ENCODE measurements around the gene MRPS5.

MRPS5 gene

GRCh38 chr2:95159690-95160449 lies 38.3 kb upstream of the MRPS5 start, which contains the start of gene ZNF514:
Gene ZNF514, minus strand, starts transcription at chr2:95159848. Its CDS starts 6,595 bp downstream, at chr2:95153253.
- Histone ChIP-seq H3K4me3 (ENCODE audit: low read depth, low read length) (peak within 1 kb of the TSS; percentile 60), H3K79me2 (peaks cover 2% of the 10 kb centered on the region), H3K36me3 (ENCODE audit: control insufficient read depth, insufficient read depth, low read length) (peaks cover 7% of the 10 kb centered on the region), H2AFZ (peak within 1 kb of the TSS; percentile 97), H3K9me3 (ENCODE audit: control insufficient read depth, low read length) (no peaks in the 10 kb centered on the region), H3K9ac (no peak within 1 kb of the TSS), H3K4me1 (peaks cover 10% of the 10 kb centered on the region), H3K27me3 (ENCODE audit: control insufficient read depth, insufficient read depth, low read length) (no peaks in the 10 kb centered on the region), H3K27ac (peak within 1 kb of the TSS; percentile 65), H3K4me2 (ENCODE audit: low read length) (peak within 1 kb of the TSS; percentile 84)
- no peak for TF ChIP-seq CTCF (IDR thresholded peaks at IDR 0.05)

GRCh38 chr2:95158891-95159619 lies 37.4 kb upstream of the MRPS5 start:
- Histone ChIP-seq H3K36me3 (ENCODE audit: control insufficient read depth, insufficient read depth, low read length) (peaks cover 7% of the 10 kb centered on the region), H3K27ac (peak overlapping the region; percentile 40), H3K27me3 (ENCODE audit: control insufficient read depth, insufficient read depth, low read length) (no peaks in the 10 kb centered on the region), H3K9ac (no peak overlapping the region), H3K4me3 (ENCODE audit: low read depth, low read length) (peak overlapping the region; percentile 60), H3K9me3 (ENCODE audit: control insufficient read depth, low read length) (no peaks in the 10 kb centered on the region), H3K4me1 (peaks cover 4% of the 10 kb centered on the region), H3K4me2 (ENCODE audit: low read length) (peak overlapping the region; percentile 84), H2AFZ (peak overlapping the region; percentile 90), H3K79me2 (no peaks in the 10 kb centered on the region)
- no peak for TF ChIP-seq CTCF (IDR thresholded peaks at IDR 0.05)

GRCh38 chr2:95158441-95158840 lies 36.8 kb upstream of the MRPS5 start:
- Histone ChIP-seq H3K9ac (no peak overlapping the region), H3K4me2 (ENCODE audit: low read length) (peak overlapping the region; percentile 84)

GRCh38 chr2:95149397-95149984 lies 27.9 kb upstream of the MRPS5 start:
- Histone ChIP-seq H3K9ac (no peak overlapping the region), H3K9me3 (ENCODE audit: control insufficient read depth, low read length) (peaks cover 9% of the 10 kb centered on the region), H3K4me1 (no peaks in the 10 kb centered on the region), H3K4me2 (ENCODE audit: low read length) (no peak overlapping the region), H3K4me3 (ENCODE audit: low read depth, low read length) (no peak overlapping the region), H3K79me2 (no peaks in the 10 kb centered on the region), H2AFZ (no peak overlapping the region), H3K27me3 (ENCODE audit: control insufficient read depth, insufficient read depth, low read length) (no peaks in the 10 kb centered on the region), H3K27ac (no peak overlapping the region), H3K36me3 (ENCODE audit: control insufficient read depth, insufficient read depth, low read length) (peaks cover 27% of the 10 kb centered on the region)
- TF ChIP-seq CTCF (IDR thresholded peaks at IDR 0.05): no peak

More at GRCh38 chr2:95158441-95158840, 36.8 kb upstream of the MRPS5 start:
- H3K9me3 ChIP-seq (ENCODE audit: control insufficient read depth, low read length): no peaks in the 10 kb centered on the region
- peak overlapping the region; percentile 90 for H2AFZ ChIP-seq
- peak overlapping the region; percentile 60 for H3K4me3 ChIP-seq (ENCODE audit: low read depth, low read length)
- no peak for TF ChIP-seq CTCF (IDR thresholded peaks at IDR 0.05)
- H3K36me3 ChIP-seq (ENCODE audit: control insufficient read depth, insufficient read depth, low read length): peaks cover 7% of the 10 kb centered on the region
- peak overlapping the region; percentile 40 for H3K27ac ChIP-seq
- no peaks in the 10 kb centered on the region for H3K27me3 ChIP-seq (ENCODE audit: control insufficient read depth, insufficient read depth, low read length)
- H3K4me1 ChIP-seq: peaks cover 4% of the 10 kb centered on the region
- H3K79me2 ChIP-seq: no peaks in the 10 kb centered on the region

Data from parathyroid adenoma (tissue), 2 donors.